IPS DF 4.7 (cell line): Measurements from ENCODE around the gene OLFML1.

ENCODE experiments used
- DNase-seq: peaks from one replicate; pipeline ENCODE4 v3.0.0-alpha.2; 2013; ENCODE audit warnings: low spot score; ENCODE audit errors: extremely low read depth

The OLFML1 gene

DNA sequence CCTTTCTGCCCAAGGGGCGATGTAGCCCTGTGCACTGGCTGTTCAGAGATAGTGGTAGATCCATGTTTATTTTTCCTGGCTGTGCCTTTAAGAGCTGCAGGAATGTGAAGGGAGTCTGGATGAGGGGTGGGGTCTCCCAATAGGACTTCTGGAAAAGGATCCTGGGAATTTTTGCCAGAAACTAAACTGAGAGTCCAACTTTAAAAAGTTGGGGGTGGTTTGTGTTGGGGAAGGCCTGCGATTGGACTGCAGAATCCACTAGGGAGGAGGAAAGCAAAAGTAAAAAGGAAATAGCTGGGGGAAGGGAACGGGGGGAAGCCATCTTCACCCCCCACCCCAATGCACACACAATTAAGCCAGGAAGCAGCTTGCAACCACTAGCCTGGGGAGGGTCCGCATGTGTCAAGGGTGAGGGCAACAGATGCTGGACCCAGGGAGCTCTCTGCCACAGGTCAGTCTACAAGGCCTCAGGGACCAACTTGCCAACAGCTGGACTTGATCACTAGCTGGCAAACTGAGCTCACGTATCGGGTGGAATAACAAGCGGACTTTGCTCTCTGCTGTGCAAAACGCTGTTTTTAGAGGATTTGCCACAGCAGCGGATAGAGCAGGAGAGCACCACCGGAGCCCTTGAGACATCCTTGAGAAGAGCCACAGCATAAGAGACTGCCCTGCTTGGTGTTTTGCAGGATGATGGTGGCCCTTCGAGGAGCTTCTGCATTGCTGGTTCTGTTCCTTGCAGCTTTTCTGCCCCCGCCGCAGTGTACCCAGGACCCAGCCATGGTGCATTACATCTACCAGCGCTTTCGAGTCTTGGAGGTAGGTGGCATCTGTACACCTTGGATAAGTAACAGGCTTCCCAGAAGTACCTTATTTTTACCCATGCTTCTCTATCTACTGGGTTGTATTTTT is at the start of gene OLFML1:
TSS of gene OLFML1 (plus strand) at position 321 of the 912 bp plus-strand sequence. CDS start at position 691, 370 bp downstream.
- no peak for DNase-seq

DNA sequence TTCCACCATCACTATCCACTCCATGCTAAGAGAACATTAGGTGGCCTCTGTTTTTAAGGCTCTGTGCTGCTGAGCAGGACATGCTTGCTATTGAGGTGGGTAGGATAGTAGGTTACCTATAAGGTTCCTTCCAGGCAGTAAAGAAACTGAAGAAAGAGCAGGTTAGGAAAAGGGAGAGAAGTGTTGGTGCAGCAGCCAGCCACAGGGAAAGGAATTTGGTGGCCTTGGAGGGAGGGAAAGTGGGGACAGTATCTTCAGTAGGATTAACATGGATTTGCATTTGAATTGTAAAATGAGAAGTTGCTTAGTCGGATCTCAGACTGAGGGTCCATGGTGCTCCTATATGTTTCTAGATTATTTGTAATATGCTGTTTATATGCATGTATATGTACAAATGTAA is 49.2 kb upstream of the OLFML1 start:
- DNase-seq: no peak

DNA sequence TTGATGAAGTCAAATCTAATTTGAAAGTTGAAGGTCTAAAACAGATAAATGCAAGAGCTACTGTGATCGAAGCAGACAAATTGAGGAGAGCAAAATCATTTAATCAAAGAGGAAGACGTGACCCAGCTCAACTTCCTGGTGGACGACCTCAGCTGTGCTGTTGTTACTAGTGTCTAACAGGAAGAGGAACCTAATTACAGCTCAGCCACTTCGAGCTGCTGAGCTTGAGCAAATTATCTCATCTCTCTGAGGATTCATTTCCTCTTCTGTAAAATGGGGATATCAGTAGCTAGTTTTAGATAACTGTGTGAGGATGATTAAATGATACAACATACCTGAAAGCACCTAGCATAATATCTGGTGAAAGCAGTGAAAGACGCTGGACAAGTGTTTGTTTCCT is 48.6 kb upstream of the OLFML1 start:
- DNase-seq: no peak

DNA sequence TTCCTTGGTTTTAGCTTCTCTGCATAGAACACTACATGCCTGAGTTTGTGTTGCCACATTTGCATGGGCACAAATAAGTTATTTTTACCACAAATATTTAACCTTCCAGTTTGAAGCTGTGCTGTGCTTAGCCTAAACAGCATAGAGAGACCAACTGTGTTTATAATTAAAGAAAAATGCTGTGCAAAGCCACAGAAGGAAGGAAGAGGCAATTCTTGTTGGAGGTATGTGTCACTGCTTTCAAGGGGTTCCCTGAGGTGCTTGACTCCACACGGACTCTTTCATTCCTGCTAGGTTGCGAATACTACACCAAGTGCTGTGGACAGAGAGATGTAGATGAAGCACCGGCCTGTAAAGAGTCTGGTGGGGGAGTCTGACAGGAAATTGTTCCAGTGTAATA is 47.6 kb upstream of the OLFML1 start:
- DNase-seq: no peak

DNA sequence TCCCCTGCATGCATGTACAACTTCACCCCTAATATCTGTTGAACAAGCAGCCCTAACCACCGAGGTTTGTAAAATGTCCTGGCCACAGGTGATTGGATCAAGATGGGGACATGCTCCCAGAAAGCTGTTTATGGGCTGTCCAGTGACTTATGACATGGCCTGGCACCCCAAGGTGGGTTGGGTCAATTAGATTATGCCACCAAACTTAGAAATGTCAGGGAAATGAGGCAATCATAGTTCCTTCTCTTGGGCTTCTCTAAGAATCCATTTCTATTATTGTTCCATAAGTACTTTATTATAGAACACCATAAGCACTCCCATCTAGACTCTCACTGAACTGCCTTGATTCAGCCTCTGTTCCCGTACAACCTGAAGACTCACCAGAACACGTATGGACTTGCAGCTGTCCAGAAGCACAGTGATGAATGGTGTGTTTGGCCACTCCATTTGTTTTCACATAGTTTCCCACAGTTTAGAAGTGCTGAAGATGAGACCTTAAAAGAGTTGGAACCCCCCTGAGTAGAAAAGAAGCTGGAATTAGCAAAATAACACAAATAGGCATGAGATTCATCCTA is 45.5 kb upstream of the OLFML1 start:
- DNase-seq: no peak

DNA sequence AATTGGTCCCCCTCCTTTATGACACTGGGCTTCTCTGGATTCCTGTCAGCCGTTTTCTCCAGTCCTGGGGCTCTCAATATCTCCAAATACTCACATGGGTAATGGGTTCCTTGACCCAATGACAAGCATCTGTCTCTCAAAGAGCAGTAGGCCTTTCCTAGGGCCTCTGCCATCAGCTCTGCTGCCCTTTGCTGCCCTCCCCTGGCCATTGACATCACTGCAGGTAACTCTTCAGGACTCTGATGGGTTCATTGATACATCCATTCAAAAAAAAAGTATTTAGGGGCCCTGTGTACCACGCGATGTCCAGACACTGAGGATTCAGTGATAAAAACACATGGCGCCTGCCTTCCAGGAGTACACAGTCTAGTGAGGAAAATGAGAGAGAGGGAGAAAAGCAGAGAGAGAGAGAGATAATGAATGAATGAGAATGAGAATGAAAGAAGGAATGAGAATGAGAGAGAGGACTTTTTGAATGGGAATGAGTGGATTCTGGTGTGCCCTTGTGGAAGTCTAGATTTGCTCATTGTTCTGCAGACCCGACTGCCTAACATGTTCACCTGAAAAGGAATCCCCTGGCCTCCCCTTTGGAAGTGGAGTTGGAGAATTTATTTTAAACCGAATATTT is 42.6 kb upstream of the OLFML1 start:
- DNase-seq: peak; percentile 53

DNA sequence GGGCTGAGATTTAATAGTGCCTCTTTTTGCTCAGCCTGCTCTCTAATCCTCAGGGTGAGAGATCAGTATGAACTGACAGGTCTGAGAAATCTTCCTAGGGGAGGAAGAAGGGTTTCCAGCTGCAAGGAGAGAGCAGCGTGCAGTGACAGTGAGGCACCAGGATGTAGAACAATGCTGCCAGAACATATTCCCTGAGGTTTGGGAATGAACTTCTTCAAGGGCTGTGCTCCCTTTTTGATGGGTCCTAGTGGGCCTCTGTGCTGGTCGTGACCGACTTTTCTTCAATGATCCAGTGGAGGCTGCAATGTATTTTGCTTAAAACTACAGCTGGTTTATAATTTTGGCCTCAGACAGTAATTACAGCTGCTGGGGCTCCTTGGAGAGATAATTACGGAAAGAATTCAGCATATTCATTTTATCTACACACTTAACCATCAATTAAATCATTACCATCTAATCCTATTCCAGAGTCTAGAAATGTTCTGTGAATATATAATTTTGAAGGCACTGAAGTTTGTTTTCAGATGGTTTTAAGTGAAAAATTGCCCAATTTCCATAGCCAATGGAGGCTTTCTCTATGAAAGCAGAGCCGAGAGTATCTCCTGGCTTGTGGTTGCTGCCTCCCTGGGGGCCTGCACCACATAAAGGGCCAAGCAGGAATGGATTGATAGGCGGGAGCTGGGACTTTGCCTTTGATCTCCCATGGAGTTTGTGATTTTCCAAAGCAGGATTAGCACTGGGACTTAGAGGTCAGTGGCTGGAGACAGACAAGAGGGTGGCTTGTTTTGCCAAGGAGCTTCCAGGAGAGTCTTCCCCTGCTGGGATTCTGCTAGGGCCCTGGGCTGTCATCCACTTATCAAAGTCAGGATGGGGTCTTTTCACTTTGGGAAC is 41.0 kb upstream of the OLFML1 start:
- no peak for DNase-seq

DNA sequence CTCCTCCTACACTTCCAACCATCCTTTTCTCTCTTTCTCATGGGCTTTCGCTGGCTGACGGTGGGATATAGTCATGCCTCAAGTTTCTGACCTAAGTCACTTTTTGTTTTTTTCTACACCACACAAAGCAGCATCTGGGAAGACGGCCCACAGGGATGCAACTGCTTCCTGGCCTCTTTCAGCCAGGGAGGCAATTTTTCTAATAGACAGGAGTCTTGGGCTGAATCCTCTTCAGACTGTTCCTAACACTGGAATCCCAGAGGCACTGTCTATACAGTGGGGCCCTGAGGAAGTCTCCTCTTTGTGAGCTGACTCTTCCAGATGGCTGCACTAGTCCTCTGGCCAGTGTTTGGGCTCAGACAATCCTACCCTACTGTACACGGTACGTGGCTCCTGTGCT is 39.7 kb upstream of the OLFML1 start:
- DNase-seq: no peak

DNA sequence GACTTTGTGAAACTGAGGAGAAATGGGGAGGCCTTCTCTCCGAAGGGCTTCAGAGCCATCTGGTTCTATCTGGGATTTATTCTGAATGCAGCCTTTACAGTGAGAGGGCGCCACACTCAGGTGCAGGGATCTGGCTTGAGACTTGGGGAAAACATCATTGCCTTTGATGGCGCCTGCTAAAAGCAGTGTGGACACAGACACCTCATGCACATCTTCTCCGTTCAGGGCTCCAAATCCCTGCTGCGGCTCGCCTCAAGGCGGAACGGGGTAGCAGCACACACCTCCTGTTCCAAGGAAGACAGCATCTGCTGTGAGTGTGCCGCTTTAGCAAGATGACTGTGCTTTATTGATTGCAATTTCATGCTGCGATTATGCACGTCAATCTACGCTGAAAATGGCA is 37.1 kb upstream of the OLFML1 start:
- DNase-seq: no peak

DNA sequence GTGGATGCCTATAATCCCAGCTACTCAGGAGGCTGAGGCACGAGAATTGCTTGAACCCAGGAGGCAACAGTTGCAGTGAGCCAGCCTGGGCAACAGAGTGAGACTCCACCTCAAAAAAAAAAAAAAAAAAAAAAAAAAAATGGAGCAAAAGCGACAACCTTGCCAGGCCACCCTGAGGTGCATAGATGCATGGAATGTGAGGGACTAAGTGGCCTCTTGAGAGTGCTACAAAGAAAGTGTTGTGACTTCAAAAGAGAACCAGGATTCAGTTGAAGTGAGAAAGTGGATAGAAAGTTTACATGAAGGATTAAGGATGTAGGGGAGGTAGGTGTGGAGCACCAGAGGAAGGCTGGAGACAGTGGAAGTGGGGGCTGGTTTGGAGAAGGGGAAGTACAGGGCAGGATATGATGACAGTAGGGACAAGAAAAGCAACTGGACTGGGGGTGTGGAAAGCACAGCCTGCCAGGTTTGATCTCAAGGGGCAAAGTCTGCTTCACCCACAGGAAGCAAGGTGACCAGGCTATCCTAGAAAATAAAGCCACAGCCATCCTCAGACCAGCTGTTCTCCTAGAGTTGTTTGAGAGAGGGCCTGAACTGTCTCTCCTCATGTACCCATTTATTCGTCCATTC is 36.0 kb upstream of the OLFML1 start:
- no peak for DNase-seq

DNA sequence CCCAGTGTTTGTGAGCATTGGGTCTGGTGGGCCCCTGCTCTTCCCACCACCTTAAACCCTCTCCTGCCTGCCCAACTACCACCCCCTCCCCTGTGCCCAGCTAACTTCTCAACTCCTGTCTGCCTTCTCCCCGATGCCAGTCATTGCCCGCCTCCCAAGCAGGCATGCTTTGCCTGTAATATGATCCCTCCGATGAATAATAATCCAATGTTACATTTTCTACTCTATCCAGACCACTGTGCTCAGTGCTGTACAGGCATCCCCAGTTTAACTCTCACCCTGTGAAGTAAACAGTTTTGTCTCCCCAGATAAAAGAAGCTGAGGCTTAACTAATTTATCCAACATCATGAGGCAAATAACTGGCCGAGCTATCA is 35.5 kb upstream of the OLFML1 start:
- no peak for DNase-seq

DNA sequence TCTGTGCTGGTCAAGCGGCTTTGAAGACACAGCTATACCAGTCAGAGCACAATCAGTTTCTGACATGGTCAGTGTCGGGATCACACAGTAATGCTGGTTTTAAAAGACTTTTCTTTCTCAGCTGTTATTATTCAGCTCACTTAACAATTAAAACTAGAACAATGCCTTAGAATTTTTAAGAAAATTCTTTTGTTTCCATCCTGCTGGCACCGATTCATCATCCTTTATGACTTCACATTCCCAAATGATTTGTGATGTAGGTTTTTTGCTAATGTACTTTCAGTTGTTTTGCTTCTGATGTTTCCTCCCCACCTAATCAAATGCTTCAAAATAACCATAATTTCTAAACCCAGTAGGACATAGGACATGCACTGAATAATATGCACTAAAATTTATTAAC is 34.5 kb upstream of the OLFML1 start:
- DNase-seq: no peak

DNA sequence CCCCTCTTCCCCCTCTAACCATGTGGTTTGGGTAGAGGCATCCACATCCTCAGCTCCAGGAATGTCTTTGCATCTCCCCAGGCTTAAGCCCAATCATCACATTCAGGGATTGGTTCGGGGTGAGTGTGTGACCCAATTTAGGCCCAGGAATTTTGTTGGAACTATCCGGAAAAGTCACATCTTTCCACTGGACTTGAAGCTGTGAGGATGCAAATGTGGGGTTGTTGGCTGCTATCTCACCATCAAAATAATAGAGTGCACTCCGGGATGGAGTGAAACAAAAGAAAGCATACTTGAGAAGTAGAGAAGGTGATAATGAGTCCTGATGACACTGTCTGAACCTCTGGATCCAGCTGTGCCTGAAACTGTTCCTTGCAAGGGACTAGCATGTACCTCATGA is 33.8 kb upstream of the OLFML1 start:
- no peak for DNase-seq

DNA sequence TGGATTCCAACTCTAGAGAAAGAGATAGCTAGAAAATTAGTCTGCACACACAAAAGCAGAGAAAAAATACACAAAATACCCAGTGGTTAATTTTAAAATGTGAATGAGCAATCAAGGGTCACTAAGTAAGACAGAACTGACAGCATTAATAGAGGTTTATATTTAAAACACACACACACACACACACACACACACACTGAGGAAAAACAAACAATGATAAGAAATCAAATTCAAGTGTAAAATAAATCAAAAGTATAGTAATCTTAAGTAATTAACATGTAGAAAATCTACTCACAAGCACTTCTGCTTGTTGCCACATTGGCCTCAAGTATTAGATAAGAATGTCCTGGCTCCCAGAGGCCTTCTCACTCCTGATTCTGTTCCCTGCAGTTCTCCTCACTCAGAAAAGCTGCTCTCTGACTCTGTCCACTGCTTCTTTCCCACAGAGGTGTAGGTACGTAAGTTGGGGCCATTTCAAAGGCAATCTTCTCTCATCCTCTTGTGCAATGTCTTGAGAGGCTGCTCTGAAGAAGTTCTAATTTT is 33.3 kb upstream of the OLFML1 start:
- no peak for DNase-seq

DNA sequence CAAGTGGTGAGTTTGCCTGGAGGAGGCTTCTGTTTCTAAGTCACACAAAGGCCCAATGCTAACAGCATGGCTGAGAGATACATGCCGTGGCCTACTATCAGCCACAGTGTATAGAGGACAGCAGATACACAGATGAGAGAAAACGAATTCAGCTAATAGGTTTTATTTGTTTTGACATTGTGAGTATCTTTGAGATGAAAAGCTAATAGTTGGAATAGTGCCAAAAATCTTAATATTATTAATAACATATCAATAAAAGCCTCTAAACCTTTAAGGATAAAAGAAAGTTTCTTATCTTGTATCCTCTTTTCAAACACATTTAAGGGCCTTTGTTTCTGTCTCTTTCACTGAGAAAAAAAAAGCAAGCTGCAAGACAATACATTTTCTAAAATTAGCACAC is 30.5 kb upstream of the OLFML1 start:
- DNase-seq: no peak

DNA sequence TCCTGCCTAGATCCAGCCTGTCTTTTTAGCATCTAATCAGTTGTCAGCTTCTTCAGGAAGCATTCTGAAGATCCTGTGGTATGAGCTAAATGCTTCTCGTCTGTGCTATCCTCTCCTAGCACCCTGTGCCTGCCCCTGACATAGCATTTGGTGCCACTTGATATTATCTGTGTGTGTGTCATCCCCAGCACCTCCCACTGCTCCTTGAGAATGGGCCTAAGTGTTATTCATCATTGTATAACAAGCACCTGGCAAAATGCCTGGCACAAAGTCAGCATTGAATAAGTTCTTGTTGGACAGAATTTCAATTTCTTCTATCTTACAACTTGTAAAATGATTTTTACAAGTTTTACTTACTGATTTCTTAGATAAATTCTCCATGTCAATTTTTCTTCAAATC is 28.1 kb upstream of the OLFML1 start:
- DNase-seq: no peak

DNA sequence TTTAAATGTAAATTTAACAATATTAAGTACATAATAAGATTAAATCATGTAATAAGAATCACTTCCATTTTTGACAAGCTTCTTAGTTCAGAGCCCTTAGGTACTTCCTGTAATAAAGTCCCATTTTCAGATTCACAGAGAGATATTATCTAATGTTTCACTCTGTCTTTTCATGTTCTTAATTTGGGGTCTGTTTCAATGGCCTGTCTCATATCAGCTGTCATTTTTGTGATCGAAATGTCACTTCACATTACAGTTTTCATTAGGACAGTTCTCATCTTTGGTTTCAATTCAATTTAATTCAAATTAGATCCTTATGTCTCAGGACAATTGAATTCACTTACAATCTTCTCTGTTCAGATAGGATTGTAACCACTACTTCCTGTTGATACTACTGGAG is 22.6 kb upstream of the OLFML1 start:
- no peak for DNase-seq

DNA sequence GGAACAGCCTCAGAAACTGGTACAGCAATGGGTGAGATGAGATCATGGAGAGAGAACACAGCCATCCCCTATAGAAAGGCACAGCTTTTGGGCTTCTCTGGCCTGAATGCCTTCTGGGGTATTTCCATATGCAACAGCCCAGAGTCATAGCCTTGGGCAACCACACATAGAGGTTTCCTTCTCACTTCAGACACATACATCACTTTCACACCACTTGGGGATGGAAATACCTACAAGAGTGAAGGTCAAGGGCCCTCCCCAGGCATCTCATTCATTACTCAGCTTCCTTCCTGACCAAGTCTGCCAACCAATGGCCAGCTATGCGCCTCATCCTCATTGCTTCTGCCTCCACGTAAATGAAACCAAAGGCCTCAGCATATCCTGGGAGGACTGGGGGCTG is 17.7 kb upstream of the OLFML1 start:
- no peak for DNase-seq

DNA sequence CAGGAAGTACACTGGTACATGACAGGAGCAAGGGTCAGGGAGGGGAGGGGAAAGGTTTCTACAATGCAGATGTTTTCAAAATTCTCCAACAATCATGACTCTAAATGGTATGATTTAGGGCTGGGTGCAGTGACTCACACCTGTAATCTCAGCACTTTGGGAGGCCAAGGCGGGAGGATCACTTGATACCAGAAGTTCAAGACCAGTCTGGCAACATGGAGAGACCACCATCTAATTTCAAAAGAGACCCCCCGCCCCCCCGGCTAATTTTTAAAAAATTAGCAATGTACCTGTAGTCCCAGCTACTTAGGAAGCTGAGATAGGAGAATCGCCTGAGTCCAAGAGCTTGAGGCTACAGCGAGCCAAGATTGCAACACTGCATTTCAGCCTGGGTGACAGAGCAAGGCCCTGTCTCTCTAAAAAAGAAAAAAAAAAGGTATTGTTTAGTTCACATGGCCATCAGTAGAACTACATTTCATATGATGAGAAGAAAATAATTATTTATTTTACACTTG is 15.9 kb upstream of the OLFML1 start:
- DNase-seq: no peak

DNA sequence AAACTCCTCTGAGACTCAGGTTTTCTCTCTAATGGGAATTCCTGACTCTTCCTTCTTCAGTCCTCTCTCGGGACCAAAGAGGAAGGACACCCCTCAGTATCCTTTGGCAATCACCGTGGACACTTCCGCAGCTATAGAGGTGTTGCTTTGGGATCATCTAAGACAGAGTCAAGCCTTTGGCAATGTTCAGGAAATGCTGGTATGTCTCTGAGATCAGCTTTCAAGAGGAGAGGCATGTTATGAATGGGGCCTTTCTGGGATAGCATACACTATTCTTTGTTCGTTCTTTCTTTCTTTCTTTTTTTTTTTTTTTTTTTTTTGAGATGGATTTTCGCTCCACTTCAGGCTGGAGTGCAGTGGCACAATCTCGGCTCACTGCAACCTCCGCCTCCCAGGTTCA is 14.2 kb upstream of the OLFML1 start:
- DNase-seq: no peak

DNA sequence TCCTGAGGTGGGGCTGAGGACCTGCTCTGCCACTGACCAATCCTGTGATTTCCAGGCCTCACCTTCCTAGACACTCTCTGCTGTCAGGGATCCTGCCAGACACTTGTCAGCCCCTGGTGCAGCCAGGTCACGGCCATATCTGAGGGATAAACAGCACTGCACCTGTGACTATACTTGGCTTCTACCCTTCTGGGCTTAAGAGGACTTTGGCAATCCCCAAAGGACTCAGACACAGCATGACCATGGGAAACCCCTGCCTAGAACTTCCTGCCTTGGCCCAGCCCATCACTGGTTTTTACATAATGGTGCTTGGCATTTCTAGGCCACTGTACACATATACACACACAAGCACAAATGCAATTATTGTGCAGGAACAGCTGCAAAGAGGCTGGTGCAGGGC is 11.6 kb upstream of the OLFML1 start:
- DNase-seq: no peak
